ENCODE results near the gene DHRS7C.
"Not testable (repeated sequence)": the region's sequence is repeated elsewhere in the genome, so short reads cannot be mapped to it uniquely, and the experiment has no call there.

The DHRS7C gene

GRCh38 chr17:9810100-9810949, 18.9 kb upstream of the DHRS7C start:
- no peak for DNase-seq

GRCh38 chr17:9809409-9809808, 18.0 kb upstream of the DHRS7C start:
- no peak for DNase-seq

- no peak for DNase-seq
Measured at GRCh38 chr17:9806699-9807098, 15.3 kb upstream of the DHRS7C start.

- no peak for DNase-seq
Measured at GRCh38 chr17:9805769-9806168, 14.4 kb upstream of the DHRS7C start.

GRCh38 chr17:9802697-9803096, 11.3 kb upstream of the DHRS7C start:
- no peak for DNase-seq

- no peak for DNase-seq
Measured at GRCh38 chr17:9802294-9802693, 10.9 kb upstream of the DHRS7C start.

- no peak for DNase-seq
Measured at GRCh38 chr17:9801505-9801904, 10.1 kb upstream of the DHRS7C start.

- DNase-seq = no peak
Measured at GRCh38 chr17:9798724-9799123, 7.3 kb upstream of the DHRS7C start.

GRCh38 chr17:9798008-9798407, 6.6 kb upstream of the DHRS7C start:
- DNase-seq = no peak

- DNase-seq = no peak
Measured at GRCh38 chr17:9792181-9792840, 919 bp upstream of the DHRS7C start.

GRCh38 chr17:9790316-9790715, 1.1 kb downstream of the DHRS7C start:
- no peak for DNase-seq

- no peak for DNase-seq
Measured at GRCh38 chr17:9788601-9789000, 2.8 kb downstream of the DHRS7C start.

GRCh38 chr17:9784544-9784943, 6.8 kb downstream of the DHRS7C start:
- DNase-seq = no peak

GRCh38 chr17:9783465-9783864, 7.9 kb downstream of the DHRS7C start:
- DNase-seq = not testable (repeated sequence)

GRCh38 chr17:9783050-9783449, 8.3 kb downstream of the DHRS7C start:
- DNase-seq = no peak

GRCh38 chr17:9780552-9780951, 10.8 kb downstream of the DHRS7C start:
- no peak for DNase-seq

- DNase-seq = no peak
Measured at GRCh38 chr17:9776911-9777310, 14.5 kb downstream of the DHRS7C start.

- no peak for DNase-seq
Measured at GRCh38 chr17:9772658-9773057, 18.7 kb downstream of the DHRS7C start.

- no peak for DNase-seq
Measured at GRCh38 chr17:9771465-9771864, 19.9 kb downstream of the DHRS7C start.

- DNase-seq = no peak
Measured at GRCh38 chr17:9769036-9769695, 22.2 kb downstream of the DHRS7C start.

- peak; percentile 38 for DNase-seq
Measured at GRCh38 chr17:9768381-9768934, 22.9 kb downstream of the DHRS7C start.

- no peak for DNase-seq
Measured at GRCh38 chr17:9767432-9767991, 23.9 kb downstream of the DHRS7C start.

- DNase-seq = no peak
Measured at GRCh38 chr17:9766970-9767369, 24.4 kb downstream of the DHRS7C start.

All from fibroblast of skin of right biceps (primary cell).